BE2C (cell line): ENCODE results near the gene MRGPRX4. TPM values are rescaled to one million over a fixed set of nuclear protein-coding genes. Genes with fewer than 3 reads are reported as not detected.
"Not testable (repeated sequence)": the region's sequence is repeated elsewhere in the genome, so short reads cannot be mapped to it uniquely, and the experiment has no call there.

ENCODE experiments used
- DNase-seq: peaks from one replicate; pipeline ENCODE4 v3.0.0-alpha.2; 2020
- H3K27me3 ChIP-seq: fragments of 250-450 bp; sonication (Bioruptor Pico); 2 replicates; pipeline ENCODE4 v1.5.1; 2020; ENCODE audit warnings: mild to moderate bottlenecking
- H3K36me3 ChIP-seq: fragments of 250-450 bp; sonication (Bioruptor Pico); 2 replicates; pipeline ENCODE4 v1.5.1; 2020; ENCODE audit warnings: mild to moderate bottlenecking
- H3K4me1 ChIP-seq: fragments of 250-450 bp; sonication (Bioruptor Pico); 2 replicates; pipeline ENCODE4 v1.5.1; 2020
- H3K4me3 ChIP-seq: 2 replicates; pipeline ENCODE4 v1.5.1; 2011; ENCODE audit warnings: low read depth, low read length
- H3K9me3 ChIP-seq: fragments of 250-450 bp; sonication (Bioruptor Pico); 2 replicates; pipeline ENCODE4 v1.5.1; 2020
- polyA plus RNA-seq: library from polyadenylated mRNA; unstranded; fragments of >200 nt; gene quantifications from one replicate; pipeline ENCODE4 v1.2.1, GENCODE V29; 2012; ENCODE audit warnings: low read depth, missing spikeins; ENCODE audit not compliant: insufficient read length, insufficient read depth
- TF ChIP-seq, protein P1 (sequence below): IDR thresholded peaks from 2 replicates; pipeline ENCODE4 v1.5.1; 2012; ENCODE audit warnings: mild to moderate bottlenecking, low read depth, low read length

MRGPRX4 gene
- polyA plus RNA-seq: not detected

- no peak within 1 kb of the TSS for H3K4me3 ChIP-seq
- no peaks in the 10 kb centered on the region for H3K36me3 ChIP-seq
- no peaks in the 10 kb centered on the region for H3K9me3 ChIP-seq
- no peaks in the 10 kb centered on the region for H3K27me3 ChIP-seq
- TF ChIP-seq, protein P1, sequence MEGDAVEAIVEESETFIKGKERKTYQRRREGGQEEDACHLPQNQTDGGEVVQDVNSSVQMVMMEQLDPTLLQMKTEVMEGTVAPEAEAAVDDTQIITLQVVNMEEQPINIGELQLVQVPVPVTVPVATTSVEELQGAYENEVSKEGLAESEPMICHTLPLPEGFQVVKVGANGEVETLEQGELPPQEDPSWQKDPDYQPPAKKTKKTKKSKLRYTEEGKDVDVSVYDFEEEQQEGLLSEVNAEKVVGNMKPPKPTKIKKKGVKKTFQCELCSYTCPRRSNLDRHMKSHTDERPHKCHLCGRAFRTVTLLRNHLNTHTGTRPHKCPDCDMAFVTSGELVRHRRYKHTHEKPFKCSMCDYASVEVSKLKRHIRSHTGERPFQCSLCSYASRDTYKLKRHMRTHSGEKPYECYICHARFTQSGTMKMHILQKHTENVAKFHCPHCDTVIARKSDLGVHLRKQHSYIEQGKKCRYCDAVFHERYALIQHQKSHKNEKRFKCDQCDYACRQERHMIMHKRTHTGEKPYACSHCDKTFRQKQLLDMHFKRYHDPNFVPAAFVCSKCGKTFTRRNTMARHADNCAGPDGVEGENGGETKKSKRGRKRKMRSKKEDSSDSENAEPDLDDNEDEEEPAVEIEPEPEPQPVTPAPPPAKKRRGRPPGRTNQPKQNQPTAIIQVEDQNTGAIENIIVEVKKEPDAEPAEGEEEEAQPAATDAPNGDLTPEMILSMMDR: no peak
- DNase-seq: no peak
- H3K4me1 ChIP-seq: no peaks in the 10 kb centered on the region
These were observed at the start of gene MRGPRX4 for GRCh38 chr11:18172666-18173065. TSS of gene MRGPRX4 (plus strand) at chr11:18172837. CDS start at chr11:18173257, 420 bp downstream.

GRCh38 chr11:18131115-18131514, 41.5 kb upstream of the MRGPRX4 start:
- H3K4me3 ChIP-seq, H3K36me3 ChIP-seq, H3K9me3 ChIP-seq, H3K4me1 ChIP-seq, H3K27me3 ChIP-seq, DNase-seq: not testable (repeated sequence)

- no peak within 1 kb of the TSS for H3K4me3 ChIP-seq
- H3K27me3 ChIP-seq: no peaks in the 10 kb centered on the region
- H3K9me3 ChIP-seq: no peaks in the 10 kb centered on the region
- no peaks in the 10 kb centered on the region for H3K4me1 ChIP-seq
- no peak for DNase-seq
- H3K36me3 ChIP-seq: no peaks in the 10 kb centered on the region
- TF ChIP-seq, protein P1: no peak
These were observed 40.3 kb upstream of the MRGPRX4 start, which contains the start of gene MRGPRX3 for GRCh38 chr11:18132341-18132740. TSS of gene MRGPRX3 (plus strand) at chr11:18132571. CDS start at chr11:18137203, 4,632 bp downstream.

DNA sequence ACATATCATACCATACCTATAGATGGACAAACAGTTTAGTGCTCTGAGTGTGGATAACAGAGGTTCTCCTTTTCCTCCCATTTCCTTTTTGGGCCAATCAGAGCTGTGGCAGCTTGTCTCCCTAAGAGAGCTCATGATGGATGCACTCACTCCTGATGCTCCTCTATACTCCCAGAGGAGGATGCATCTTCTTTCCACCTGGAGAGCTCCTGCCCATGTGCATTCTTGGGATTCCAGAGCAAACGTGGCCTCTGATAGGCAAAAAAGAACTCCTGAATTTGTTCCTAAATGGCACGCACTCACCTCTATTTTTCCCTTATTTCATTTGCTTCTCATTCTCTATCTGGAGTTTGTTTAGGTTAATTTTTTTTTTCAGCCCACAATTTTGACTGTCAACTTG, 37.3 kb upstream of the MRGPRX4 start:
- Histone ChIP-seq H3K36me3 (no peaks in the 10 kb centered on the region), H3K27me3 (no peaks in the 10 kb centered on the region), H3K4me3 (no peak overlapping the region), H3K4me1 (no peaks in the 10 kb centered on the region), H3K9me3 (no peaks in the 10 kb centered on the region)
- TF ChIP-seq, protein P1: no peak
- DNase-seq: no peak

DNA sequence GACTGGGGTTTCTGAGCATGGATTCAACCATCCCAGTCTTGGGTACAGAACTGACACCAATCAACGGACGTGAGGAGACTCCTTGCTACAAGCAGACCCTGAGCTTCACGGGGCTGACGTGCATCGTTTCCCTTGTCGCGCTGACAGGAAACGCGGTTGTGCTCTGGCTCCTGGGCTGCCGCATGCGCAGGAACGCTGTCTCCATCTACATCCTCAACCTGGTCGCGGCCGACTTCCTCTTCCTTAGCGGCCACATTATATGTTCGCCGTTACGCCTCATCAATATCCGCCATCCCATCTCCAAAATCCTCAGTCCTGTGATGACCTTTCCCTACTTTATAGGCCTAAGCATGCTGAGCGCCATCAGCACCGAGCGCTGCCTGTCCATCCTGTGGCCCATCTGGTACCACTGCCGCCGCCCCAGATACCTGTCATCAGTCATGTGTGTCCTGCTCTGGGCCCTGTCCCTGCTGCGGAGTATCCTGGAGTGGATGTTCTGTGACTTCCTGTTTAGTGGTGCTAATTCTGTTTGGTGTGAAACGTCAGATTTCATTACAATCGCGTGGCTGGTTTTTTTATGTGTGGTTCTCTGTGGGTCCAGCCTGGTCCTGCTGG, 35.3 kb upstream of the MRGPRX4 start:
- H3K36me3 ChIP-seq: no peaks in the 10 kb centered on the region
- H3K4me1 ChIP-seq: no peaks in the 10 kb centered on the region
- DNase-seq: no peak
- TF ChIP-seq, protein P1: no peak
- no peaks in the 10 kb centered on the region for H3K9me3 ChIP-seq
- no peaks in the 10 kb centered on the region for H3K27me3 ChIP-seq
- H3K4me3 ChIP-seq: no peak overlapping the region

GRCh38 chr11:18140145-18140544, 32.5 kb upstream of the MRGPRX4 start:
- no peaks in the 10 kb centered on the region for H3K27me3 ChIP-seq
- no peaks in the 10 kb centered on the region for H3K36me3 ChIP-seq
- no peak overlapping the region for H3K4me3 ChIP-seq
- H3K9me3 ChIP-seq: no peaks in the 10 kb centered on the region
- DNase-seq: no peak
- TF ChIP-seq, protein P1: no peak
- H3K4me1 ChIP-seq: no peaks in the 10 kb centered on the region
